ENCODE measurements around the gene EFHC2. TPM values are rescaled to one million over a fixed set of nuclear protein-coding genes. Genes with fewer than 3 reads are reported as not detected.

Gene EFHC2
- total RNA-seq, 1 experiment from 2014 or later: 0.28 TPM

GRCh38 chrX:44105228-44105913, 238.1 kb downstream of the EFHC2 start:
- H3K9me3 ChIP-seq (ENCODE audit: control insufficient read depth, insufficient read depth, low read depth, low read length): no peaks in the 10 kb centered on the region
- ChIA-PET POLR2A (no interaction called here), CTCF (no interaction called here)
- in situ Hi-C loops (cut with HindIII; ENCODE audit: low pct_unique_long_range_greater_than_20kb, low sequenced_read_pairs): no loop called here
- TF ChIP-seq CTCF (IDR thresholded peaks at IDR 0.05) (peak; percentile 31), REST (IDR thresholded peaks at IDR 0.05; ENCODE audit: insufficient read depth in 1 of 2, low read depth in 2 of 2, low read length in 1 of 2) (no peak)
- no peak for ATAC-seq
- no peak overlapping the region for H3K4me3 ChIP-seq (ENCODE audit: low read depth in 2 of 2, low read length in 2 of 2)
- intact Hi-C loops (cut with micrococcal nuclease; ENCODE audit: unreplicated experiment): no loop called here
- no peak overlapping the region for H3K27ac ChIP-seq (ENCODE audit: low read length)
- no peak for DNase-seq (ENCODE audit: low read depth, low spot score)
- H3K4me1 ChIP-seq (ENCODE audit: control insufficient read depth, insufficient read depth, low read length): no peaks in the 10 kb centered on the region
- no peaks in the 10 kb centered on the region for H3K36me3 ChIP-seq (ENCODE audit: control insufficient read depth, insufficient read depth, low read length)
- no peaks in the 10 kb centered on the region for H3K27me3 ChIP-seq (ENCODE audit: control insufficient read depth, insufficient read depth, low read length)
- no TSS peak for BruUV-seq (replicated peaks)

GRCh38 chrX:44104699-44105098, 238.8 kb downstream of the EFHC2 start:
- CTCF ChIA-PET: no interaction called here
- ATAC-seq: no peak
- POLR2A ChIA-PET: no interaction called here
- no peak overlapping the region for H3K4me3 ChIP-seq (ENCODE audit: low read depth in 2 of 2, low read length in 2 of 2)
- H3K4me1 ChIP-seq (ENCODE audit: control insufficient read depth, insufficient read depth, low read length): no peaks in the 10 kb centered on the region
- in situ Hi-C loops (cut with HindIII; ENCODE audit: low pct_unique_long_range_greater_than_20kb, low sequenced_read_pairs) (no loop called here), intact Hi-C loops (cut with micrococcal nuclease; ENCODE audit: unreplicated experiment) (no loop called here)
- TF ChIP-seq REST (IDR thresholded peaks at IDR 0.05; ENCODE audit: insufficient read depth in 1 of 2, low read depth in 2 of 2, low read length in 1 of 2) (no peak), CTCF (IDR thresholded peaks at IDR 0.05) (no peak), POLR2AphosphoS5 (IDR thresholded peaks at IDR 0.05; ENCODE audit: low read depth, low read length) (no peak), TCF7L2 (IDR thresholded peaks at IDR 0.05; ENCODE audit: low read depth, low read length) (no peak), SIN3A (IDR thresholded peaks at IDR 0.05; ENCODE audit: borderline replicate concordance, insufficient read depth, low read depth, low read length) (no peak)
- no TSS peak for BruUV-seq (replicated peaks)
- no peaks in the 10 kb centered on the region for H3K9me3 ChIP-seq (ENCODE audit: control insufficient read depth, insufficient read depth, low read depth, low read length)
- no peak overlapping the region for H3K27ac ChIP-seq (ENCODE audit: low read length)
- H3K36me3 ChIP-seq (ENCODE audit: control insufficient read depth, insufficient read depth, low read length): no peaks in the 10 kb centered on the region
- DNase-seq (ENCODE audit: low read depth, low spot score): no peak
- no peaks in the 10 kb centered on the region for H3K27me3 ChIP-seq (ENCODE audit: control insufficient read depth, insufficient read depth, low read length)
